Glomerular visceral epithelial cell (primary cell): ENCODE data around the gene IQCC.

Experiments
- DNase-seq: peaks from one replicate; pipeline ENCODE4 v3.0.0-alpha.2; 2016; ENCODE audit errors: extremely low spot score

Gene IQCC

DNA sequence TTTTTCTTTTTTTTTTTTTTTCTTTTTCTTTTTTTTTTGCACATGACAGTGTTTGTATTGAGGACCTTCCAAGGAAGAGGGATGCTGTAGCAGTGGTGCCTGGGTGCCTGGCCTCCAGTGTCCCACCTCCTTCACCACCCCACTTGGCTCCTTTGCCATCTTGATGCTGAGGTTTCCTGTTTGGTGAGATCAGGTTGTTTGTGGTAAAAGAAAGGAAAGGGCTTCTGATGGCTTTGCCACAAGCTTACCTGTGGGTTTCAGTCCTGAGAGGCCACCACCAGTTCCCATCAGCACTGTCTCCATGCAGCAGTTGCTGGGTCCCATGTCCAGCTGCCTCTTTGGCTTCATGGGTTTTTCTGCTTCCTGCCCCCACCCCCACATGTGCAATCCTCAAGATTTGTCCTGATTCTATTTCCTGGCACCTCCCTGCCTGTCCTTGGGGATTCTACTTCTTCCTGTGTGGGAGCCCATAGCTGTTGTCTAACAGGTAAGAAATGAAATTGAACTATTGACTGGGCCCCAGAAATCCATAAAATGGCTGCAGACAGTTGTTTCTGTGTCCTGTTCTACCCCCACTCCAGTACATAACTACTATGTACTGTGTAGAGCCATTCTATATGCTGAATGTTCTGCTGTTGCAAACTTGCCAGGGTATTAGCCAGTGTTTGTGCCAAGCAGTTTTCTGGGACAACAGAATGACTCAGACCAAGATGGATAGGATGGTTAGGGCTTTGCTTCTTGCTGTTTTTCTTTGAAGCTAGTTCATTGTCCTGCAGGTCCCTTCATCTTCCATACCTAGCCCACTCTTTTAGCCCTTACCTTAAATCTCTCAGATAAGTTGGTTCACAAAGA lies 9.3 kb upstream of the IQCC start:
- no peak for DNase-seq

DNA sequence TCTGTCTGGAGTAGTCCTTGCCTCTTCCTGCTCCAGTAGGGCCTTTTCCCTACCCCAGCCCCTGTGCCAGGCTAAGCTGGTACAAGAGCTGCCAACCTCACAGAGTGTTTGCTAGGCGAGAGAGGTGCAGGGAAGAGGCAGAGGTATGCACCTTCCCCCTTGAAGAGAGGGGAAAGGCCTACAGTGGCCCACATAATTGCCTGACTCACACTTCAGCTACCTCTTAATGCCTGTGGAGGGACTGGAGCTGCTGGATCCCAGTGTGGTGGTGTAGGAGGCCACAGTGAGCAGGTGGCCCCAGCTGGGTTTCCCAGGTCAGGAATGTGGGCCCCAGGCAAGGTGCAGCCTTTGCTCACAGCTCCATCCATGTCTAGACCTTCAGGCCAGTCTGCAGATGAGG lies 8.4 kb upstream of the IQCC start:
- peak; percentile 30 for DNase-seq

DNA sequence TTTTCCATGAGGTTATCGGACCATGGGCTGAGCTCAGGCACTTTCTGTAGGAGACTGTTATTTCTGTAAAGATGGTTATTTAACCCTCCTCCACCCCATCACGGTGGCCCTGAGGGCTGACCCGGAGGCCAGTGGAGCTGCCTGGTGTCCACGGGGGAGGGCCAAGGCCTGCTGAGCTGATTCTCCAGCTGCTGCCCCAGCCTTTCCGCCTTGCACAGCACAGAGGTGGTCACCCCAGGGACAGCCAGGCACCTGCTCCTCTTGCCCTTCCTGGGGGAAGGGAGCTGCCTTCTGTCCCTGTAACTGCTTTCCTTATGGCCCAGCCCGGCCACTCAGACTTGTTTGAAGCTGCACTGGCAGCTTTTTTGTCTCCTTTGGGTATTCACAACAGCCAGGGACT lies 7.6 kb upstream of the IQCC start:
- no peak for DNase-seq

DNA sequence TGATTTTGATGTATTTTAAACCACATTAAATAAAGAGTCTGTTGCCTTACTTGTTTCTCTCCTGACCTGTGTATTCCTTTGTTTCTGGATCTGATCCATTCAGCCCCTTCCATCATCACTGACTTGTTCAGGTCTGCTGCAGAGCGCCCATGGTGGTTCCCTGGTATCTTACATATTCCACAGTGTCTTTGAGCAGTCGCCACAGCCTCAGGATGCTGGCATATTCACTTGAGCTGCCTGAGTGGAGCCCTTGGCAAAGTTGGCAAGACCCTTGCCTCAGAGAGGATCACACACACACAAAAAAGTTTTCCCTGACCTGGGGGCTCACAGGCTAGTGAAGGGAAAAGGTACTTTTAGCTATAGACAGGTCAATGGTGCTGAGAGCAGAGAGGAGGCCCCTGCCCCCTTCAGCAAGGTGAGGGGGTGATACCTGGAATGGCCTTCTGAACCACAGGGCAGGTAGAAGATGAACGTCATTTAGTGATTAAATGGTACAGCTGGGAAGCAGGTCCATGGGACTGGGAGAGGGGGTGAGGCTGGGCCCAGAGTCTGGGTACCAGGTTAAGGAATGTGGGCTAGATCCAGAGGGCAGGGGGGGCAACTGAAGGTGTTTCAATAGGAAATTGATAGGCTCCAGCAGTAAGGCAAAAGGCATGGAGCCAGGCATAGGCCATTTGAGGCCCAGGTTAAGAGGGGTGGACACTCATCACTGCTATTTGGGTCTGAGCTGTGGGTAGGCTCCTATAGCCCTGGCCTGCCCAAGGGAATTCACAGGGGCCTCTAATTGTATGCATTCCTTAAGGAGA lies 7.0 kb upstream of the IQCC start:
- no peak for DNase-seq

DNA sequence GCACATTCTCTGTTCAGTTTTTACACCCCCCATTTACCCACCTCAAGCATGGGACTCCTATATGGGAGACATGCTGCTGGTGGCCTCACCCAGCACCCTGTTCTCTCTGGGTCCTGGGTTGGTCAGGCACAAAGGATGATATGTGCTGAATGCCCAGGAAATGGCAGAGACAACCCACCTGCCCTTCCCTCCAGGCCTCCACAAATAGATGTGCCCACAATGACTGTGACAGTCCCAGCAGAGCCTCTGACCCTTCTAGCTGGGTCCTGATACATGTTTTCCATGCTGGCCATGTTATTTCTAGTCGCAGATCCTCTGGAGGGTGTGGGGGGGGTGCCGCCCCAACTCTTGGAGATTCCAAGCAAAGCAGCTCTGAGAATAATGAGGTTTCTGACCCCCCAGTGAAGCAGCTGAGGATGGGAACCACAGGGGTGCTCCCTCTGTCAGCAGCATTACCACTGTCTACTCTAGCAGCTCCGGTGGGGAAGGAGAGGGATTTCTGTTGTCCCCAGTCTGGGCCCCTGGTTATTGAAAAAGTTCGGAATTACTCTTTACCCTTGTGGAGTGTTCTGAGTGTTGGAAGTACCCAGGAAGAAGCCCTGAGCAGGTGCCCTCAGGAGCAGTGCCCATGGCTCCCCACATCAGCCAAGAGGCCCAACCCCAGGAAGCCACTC lies 6.3 kb upstream of the IQCC start:
- no peak for DNase-seq

DNA sequence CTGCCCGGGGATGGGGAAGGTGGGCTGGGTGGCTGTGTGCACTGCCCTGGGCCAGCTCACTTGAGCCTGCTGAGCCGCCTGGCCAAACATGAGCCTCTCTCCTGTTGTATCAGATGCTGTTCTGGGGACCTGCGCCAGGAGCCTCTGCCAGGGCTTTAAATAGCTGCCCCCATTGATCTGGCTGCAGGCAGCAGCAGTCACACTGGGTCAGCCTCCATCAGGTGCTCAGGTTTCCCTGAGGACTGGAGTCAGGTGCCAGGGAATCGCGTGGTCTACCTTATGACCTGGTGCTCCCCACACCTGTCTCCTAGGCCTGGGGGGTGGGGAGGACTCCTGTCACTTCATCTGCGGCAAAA lies 5.8 kb upstream of the IQCC start:
- no peak for DNase-seq

DNA sequence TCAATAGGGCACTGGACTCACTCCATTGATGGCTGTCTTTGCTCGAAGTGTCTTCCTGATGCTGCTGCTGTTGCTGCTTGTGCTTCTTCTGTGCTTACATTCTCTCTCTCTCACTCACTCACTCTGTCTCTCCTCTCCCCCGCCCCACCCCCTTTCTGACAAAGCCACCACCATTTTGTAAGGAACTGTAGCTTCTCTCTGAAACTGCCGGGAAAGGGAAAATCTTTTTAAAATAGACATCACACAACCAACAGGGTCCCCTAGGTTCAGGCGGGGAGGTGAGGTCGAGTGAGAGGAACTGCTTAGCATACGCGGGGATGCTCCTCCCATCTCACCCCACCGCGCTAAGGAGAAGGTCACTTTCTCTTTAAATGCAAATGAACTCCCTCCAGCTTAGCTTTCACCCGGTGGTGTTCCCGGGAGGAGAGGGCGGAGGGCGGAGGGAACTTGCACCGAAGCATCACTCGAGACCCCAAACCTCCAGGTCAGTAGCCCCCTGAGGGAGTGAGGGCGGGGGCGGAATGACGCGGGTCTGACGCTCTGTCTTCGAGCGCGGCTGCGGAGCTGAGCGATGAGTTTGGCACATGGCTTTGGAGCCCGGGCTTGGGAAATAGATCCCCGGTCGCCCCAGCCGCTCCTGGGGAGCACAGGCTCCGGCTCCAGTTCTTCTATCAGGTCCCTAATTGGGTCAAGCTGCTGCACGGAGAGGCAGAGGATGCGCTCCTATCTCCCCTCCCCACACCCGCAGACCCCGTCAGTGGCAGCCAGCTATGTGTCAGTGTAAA lies 5.1 kb upstream of the IQCC start, which contains the start of gene CCDC28B:
Gene CCDC28B, plus strand, starts transcription at position 370 of the 785 bp plus-strand sequence. CDS start 1,341 bp downstream, outside the sequence.
- DNase-seq, result peak; percentile 48

DNA sequence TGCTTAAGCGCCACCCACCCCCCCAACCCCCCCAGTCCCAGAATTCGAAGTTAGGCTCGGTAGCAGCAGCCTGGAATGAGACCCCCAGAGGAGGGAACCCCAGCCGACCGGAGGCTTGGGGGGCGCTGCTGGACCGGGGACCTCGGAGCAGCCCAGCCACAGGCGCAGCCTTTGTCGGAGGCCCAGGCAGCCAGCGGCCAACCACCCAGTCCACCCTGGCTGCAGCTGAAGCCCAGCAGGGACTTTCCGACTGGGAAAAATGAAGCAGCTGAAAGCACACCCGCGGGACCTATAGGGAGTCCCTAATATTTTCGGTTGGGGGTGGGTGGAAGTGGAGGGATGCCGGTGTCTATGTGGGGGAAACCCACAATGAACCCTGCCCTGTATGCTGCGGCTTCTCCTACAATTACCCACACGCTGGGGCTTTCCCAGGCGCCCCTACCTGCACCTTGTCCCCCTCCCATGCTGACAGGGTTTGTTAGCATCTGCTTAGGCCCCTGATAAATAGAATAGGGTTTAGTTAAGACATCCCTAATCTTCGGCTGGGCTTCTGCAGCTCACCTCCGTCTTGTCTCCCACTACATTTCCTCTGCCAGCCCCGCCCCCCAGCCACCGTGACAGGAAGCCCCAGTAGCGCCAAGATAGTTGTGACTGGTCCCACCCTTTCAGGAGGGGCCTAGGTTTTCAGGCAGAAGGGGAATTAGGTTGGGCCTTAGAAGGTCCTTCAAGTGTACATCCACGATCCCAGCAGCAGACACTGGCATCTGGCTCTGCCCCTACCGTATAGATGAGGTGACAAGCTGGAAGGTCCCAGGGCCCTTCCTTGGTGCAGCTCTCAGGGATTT lies 4.2 kb upstream of the IQCC start:
- peak; percentile 44 for DNase-seq

DNA sequence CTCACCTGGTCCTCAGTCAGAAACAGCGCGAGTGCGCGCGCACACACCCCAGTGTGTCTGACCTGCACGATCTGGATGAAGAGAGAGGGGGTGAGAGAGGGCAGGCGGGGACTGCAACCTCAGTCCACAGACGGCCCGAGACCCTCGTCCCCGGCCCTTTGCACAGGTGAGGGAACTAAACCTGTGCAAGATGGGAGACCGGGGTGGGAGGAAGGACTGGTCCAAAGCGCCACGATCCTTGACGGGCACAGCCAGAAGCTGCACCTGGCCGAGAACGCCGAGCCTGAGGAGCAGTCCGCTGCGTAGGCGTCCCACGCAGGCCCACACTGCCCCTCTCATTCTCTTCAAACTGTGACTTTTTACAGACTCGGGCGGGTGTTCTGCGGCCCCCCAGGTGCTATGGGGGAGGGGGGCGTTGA lies 519 bp upstream of the IQCC start:
- DNase-seq, result no peak

DNA sequence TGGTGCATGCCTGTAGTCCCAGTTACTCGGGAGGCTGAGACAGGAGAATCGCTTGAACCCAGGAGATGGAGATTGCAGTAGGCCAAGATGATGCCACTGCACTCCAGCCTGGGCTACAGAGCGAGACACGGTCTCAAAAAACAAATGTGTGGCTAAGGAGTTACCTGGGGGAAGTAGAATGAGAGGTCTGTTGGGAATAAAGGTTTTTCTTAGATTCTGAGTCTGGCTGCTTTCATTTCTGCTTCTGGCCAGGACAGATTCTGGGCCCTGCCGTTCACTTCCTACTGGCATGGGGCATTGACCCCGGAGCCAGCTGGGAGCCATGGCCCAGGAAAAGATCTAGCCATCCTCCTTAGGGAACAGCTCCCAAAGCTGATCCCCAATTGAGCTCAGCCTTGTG lies 3.0 kb downstream of the IQCC start:
- no peak for DNase-seq

DNA sequence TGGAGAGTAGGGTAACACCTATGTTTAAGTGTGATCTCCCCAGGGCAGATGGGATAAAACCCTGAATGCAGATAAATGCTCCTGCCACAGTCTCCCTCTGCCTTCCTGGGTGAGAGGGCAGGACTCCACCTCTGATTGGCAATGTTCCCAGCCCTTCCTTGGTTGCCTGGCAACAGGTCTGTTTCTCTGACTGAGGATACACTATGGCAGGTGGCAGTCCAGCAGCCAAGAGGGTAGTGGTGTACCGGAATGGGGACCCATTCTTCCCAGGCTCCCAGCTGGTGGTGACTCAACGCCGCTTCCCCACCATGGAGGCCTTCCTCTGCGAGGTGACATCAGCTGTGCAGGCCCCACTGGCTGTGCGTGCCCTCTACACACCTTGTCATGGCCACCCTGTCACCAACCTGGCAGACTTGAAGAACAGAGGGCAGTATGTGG lies 3.4 kb downstream of the IQCC start, which contains the start of gene DCDC2B:
Gene DCDC2B, plus strand, starts transcription at position 199 of the 438 bp plus-strand sequence. Its CDS starts 5 bp downstream, at position 204.
- peak; percentile 88 for DNase-seq

DNA sequence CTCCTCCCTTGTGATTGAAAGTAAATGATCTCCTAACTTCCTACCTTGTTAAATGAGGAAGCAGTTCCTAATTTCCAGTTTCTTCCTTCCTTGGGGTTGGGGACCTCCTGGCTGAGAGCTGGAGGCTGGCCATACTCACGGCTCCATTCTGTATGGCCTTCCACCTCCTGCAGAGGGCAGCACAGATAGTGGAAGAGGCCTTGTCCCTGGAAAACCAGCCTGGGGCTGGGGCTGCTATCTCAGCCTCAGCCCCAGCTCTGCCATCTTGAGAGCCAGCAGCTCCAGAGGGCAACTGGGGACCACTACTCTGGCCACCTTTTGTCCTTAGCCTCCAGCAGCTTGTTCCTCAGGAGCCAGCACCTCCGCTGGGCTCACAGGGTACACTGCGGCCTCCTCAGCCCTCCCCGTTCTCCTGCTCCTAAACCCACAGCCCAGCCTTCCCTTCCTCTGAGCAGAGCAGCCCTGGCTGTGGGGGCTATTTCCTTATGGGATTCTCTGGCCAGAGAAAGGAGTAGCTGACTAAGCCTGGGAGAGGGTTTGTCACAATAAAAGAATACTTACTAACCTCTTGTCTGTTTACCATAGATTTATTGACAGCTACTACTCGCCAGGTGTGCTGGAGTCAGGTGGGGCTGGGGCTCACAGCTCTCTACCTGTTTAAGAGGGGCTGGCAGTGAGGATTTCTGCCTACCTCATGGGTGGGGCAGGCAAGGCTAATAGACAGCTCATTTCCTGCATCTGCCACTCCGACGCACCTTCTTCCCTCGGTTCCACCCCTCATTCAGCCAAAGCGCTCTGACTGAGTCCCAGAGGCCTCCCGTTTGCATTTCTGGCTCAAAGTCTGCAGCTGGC lies 10.4 kb downstream of the IQCC start:
- peak; percentile 67 for DNase-seq

DNA sequence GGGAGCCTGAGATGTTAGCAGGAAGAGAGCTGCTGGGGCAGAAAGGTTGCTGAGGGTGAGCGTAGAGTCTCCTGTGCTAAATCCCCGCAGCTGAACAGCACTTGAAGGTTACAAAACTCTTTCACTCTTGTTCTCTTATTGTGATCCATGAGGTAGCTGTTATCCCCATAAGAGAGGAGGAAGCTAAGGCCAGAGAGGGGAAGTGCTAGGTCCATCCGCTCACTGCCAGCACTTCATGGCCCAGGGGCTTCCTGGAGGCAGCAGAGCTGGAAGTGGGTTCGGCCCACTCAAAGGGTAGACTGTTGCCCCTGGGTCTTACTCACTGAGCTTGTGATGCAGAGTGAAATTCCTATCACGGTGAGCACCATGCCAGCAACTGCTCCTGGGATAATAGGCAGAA lies 11.1 kb downstream of the IQCC start:
- no peak for DNase-seq

DNA sequence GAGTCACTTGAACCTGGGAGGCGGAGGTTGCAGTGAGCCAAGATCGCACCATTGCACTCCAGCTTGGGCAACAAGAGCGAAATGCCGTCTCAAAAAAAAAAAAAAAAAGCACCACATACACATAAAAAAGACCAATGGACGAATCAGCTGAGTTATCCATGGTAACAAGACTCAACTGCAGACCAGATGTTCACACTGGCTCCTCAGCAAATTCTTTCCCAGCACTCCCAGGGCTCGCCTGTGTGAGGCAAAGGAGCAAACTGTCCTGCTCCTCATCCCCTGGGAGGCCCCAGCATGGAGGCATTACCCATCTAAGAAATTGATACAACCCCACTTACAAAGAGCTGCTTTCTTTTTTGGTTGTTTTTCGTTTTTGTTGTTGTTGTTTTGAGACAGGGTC lies 13.6 kb downstream of the IQCC start:
- no peak for DNase-seq

DNA sequence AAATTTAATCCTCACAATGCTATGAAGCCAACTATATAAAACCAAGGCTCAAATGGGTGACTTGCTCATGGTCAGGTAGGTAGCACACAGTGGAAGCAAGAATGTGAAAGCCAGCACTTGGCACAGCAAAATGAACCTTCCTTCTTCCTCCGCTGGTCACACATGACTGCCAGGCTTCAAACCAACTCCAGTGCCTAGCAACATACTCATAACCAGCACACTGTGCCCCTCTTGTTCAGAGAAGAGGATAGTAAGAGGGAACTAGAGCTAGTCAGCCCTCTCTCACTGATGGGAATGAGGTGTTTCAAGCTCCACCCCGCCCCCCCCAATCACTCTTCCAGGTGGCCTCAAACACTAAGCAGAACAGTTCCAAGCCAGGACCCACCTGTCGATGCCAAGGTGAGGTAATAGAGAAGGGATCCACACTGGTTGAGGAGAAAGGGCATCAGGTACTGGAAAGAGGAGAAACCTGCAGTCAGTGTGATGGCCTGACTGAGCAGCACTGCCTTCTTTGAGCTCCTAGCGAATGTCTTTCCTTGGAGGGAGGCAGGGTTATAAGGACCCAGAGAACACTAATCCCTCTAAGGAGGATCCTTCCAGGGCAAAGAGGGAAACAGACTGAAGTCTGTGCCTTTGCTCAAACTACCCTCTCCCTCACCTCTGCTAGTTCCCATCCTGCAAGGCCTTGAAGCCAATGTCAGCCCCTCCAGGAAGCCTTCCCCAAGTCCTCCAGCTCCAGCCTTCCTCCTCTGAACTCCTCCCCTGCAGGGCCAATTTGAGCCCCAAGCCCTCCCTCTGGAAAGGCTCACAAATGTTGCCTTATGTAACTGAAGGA lies 15.5 kb downstream of the IQCC start:
- peak; percentile 72 for DNase-seq

DNA sequence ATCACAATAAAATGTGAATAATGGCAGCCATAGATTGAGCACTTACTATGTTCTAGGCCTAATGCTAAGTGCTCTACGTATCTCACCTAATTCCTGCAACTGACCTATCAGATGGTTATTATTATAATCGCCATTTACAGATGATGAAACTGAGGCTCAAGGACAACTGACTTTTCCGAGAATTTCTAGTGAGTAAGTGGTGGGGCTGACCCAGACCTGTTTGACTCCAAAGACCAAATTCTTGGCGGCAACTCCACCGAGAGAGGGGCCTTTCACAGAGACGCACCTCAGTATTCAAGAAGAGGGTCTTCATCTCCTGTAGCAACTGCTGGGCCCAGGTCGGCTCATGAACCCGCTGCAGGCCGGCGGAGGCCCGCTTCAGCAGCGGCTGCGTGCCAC lies 16.1 kb downstream of the IQCC start:
- DNase-seq, result no peak

DNA sequence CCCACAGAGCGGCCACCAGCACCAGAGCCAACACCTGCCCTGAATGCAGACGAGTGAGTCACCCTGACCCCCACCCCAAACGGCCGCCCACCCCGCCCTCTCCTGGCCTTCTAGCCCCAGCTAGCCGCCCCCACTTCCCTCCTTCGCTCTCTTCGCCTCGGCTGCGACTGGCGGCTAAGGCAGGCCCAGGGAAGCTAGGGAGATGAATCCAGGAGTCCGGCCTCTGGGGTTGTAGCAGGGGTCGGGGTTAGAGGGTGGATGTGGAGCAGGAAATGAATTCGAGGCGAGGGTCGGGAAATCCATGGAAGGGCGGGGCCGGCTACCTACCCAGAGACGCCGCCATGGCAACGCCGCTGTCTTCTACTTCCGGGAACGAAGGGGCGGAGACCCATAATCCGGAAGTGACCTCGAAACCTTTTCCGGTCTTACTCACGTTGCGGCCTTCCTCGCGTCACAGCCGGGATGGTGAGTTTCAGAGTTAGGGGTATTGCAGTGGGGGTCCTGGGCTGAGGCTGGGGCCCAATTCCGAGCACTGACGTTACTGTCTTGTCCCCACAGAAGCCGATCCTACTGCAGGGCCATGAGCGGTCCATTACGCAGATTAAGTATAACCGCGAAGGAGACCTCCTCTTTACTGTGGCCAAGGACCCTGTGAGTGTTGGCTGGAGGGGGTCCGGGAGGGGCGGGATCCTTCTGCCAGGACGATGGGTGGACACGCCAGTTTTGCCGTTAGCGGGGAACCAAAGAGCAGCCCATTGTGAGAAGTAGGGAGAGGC lies 16.7 kb downstream of the IQCC start, which contains the start of the genes EIF3I and TMEM234:
Gene EIF3I, plus strand, starts transcription at position 428 of the 776 bp plus-strand sequence. Its CDS starts 35 bp downstream, at position 463.
Gene TMEM234, minus strand, starts transcription at position 374 of the 776 bp plus-strand sequence. Its CDS starts 31 bp downstream, at position 343.
- peak; percentile 87 for DNase-seq

DNA sequence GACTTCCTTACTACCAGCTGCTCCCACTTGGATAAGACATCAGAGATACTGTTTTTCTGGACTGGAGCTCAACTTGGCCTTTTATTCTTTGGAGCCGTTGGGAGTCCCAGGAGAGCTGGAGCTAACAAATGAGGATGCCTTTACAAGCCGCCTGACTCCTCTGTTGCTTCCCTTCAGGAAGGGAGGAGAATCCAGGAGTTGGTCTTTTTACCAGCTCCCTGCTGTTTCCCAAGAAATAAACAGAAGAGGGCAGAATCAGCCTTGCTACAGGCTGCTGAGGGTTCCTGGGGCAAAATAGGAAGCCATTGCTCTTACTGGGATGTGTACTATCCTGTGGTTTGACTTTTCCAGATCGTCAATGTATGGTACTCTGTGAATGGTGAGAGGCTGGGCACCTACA lies 18.2 kb downstream of the IQCC start:
- no peak for DNase-seq
